Effector memory CD4-positive, alpha-beta T cell (primary cell): ENCODE measurements around the gene KIRREL2.
"Not testable (repeated sequence)": the region's sequence is repeated elsewhere in the genome, so short reads cannot be mapped to it uniquely, and the experiment has no call there.

Experiments
- DNase-seq, 3 donors: peaks; one replicate each; pipeline ENCODE4 v3.0.0-alpha.2; 2020
- H3K27ac ChIP-seq: 2 replicates; pipeline ENCODE4 v1.7.0; 2013; ENCODE audit warnings: mild to moderate bottlenecking, low read length, moderate library complexity; ENCODE audit not compliant: insufficient read depth, poor library complexity, severe bottlenecking
- H3K27me3 ChIP-seq: replicated peaks from 2 replicates; pipeline ENCODE4 v1.7.0; 2013; ENCODE audit warnings: mild to moderate bottlenecking, low read length; ENCODE audit not compliant: insufficient read depth, control insufficient read depth, poor library complexity, severe bottlenecking
- H3K36me3 ChIP-seq: 2 replicates; pipeline ENCODE4 v1.7.0; 2013; ENCODE audit warnings: mild to moderate bottlenecking, low read length, moderate library complexity; ENCODE audit not compliant: control insufficient read depth, insufficient read depth
- H3K4me1 ChIP-seq: 2 replicates; pipeline ENCODE4 v1.7.0; 2013; ENCODE audit warnings: low read length, mild to moderate bottlenecking; ENCODE audit not compliant: control insufficient read depth, insufficient read depth, poor library complexity, severe bottlenecking
- H3K4me3 ChIP-seq: 2 replicates; pipeline ENCODE4 v1.7.0; 2013; ENCODE audit warnings: low read length, low read depth, mild to moderate bottlenecking; ENCODE audit not compliant: insufficient read depth, poor library complexity, severe bottlenecking
- H3K9me3 ChIP-seq: 2 replicates; pipeline ENCODE4 v1.7.0; 2013; ENCODE audit warnings: mild to moderate bottlenecking, low read length, moderate library complexity; ENCODE audit not compliant: control insufficient read depth

Gene KIRREL2

GRCh38 chr19:35868823-35869326 lies 12.2 kb downstream of the KIRREL2 start:
- Histone ChIP-seq H3K4me1 (peaks cover 20% of the 10 kb centered on the region), H3K9me3 (no peaks in the 10 kb centered on the region), H3K27ac (no peak overlapping the region), H3K27me3 (peaks cover 8% of the 10 kb centered on the region), H3K36me3 (no peaks in the 10 kb centered on the region), H3K4me3 (peak overlapping the region; percentile 44)
- DNase-seq = no peak

GRCh38 chr19:35869327-35870123 lies 12.8 kb downstream of the KIRREL2 start:
- H3K4me3 ChIP-seq = peak overlapping the region; percentile 44
- H3K27me3 ChIP-seq = peaks cover 8% of the 10 kb centered on the region
- H3K36me3 ChIP-seq = no peaks in the 10 kb centered on the region
- no peaks in the 10 kb centered on the region for H3K9me3 ChIP-seq
- DNase-seq = peak; percentile 63 to 71 (median 66)
- no peak overlapping the region for H3K27ac ChIP-seq
- peaks cover 20% of the 10 kb centered on the region for H3K4me1 ChIP-seq

- not testable (repeated sequence) for H3K27ac ChIP-seq, H3K9me3 ChIP-seq, H3K36me3 ChIP-seq, H3K27me3 ChIP-seq
- DNase-seq = peak in 1 of 3 donors; percentile 13
- H3K4me1 ChIP-seq = peaks cover 20% of the 10 kb centered on the region
- H3K4me3 ChIP-seq = peak overlapping the region; percentile 44
These were observed 13.5 kb downstream of the KIRREL2 start for GRCh38 chr19:35870124-35870736.

DNA sequence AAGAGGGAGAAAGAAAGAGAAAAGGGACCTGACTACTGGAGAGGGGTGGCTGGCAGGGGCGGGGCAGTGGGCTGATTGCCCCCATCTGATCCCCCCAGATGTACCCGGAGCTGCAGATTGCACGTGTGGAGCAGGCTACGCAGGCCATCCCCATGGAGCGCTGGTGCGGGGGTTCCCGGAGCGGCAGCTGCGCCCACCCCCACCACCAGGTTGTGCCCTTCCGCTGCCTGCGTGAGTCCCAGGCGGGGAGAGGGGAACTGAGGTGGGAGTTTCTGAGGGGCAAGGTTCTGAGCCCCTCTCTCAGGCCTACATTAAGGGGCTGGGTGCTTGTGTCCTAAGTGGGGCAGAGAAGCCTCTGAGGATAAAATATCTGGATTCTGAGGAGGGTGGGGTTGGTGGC lies 14.1 kb downstream of the KIRREL2 start:
- no peak overlapping the region for H3K27ac ChIP-seq
- H3K9me3 ChIP-seq = no peaks in the 10 kb centered on the region
- no peak overlapping the region for H3K4me3 ChIP-seq
- DNase-seq = no peak
- H3K27me3 ChIP-seq = peaks cover 8% of the 10 kb centered on the region
- H3K4me1 ChIP-seq = peaks cover 20% of the 10 kb centered on the region
- H3K36me3 ChIP-seq = no peaks in the 10 kb centered on the region

DNA sequence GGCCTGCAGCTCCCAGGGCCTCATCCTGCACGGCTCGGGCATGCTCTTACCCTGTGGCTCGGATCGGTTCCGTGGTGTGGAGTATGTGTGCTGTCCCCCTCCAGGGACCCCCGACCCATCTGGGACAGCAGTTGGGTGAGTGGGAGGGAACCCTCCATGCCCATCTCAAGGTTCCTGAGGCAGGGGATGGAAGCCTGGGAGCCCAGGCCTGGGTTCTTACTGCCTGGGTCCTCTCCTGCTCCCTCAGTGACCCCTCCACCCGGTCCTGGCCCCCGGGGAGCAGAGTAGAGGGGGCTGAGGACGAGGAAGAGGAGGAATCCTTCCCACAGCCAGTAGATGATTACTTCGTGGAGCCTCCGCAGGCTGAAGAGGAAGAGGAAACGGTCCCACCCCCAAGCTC lies 14.9 kb downstream of the KIRREL2 start:
- no peak for DNase-seq
- Histone ChIP-seq H3K36me3 (no peaks in the 10 kb centered on the region), H3K27ac (no peak overlapping the region), H3K9me3 (no peaks in the 10 kb centered on the region), H3K4me1 (peaks cover 20% of the 10 kb centered on the region), H3K27me3 (peaks cover 8% of the 10 kb centered on the region), H3K4me3 (no peak overlapping the region)

DNA sequence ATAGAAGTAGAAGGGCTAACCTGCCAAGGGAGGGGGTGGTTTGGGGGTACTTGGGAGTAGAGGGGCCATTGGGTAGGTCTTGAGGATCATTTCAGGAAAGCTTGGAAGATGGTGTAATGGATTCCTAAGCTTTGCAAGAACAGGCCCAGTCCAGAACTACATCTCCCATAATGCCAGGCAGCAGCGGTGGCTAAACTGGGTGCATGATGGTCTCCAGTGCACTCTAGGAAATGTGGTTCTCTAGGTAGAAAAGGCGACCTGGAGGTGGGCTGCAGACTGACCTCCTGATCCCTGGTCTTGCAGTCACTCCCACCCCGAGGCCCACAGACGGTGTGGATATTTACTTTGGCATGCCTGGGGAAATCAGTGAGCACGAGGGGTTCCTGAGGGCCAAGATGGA lies 15.5 kb downstream of the KIRREL2 start:
- no peaks in the 10 kb centered on the region for H3K36me3 ChIP-seq
- H3K27ac ChIP-seq = no peak overlapping the region
- no peaks in the 10 kb centered on the region for H3K9me3 ChIP-seq
- peaks cover 20% of the 10 kb centered on the region for H3K4me1 ChIP-seq
- DNase-seq = no peak
- H3K27me3 ChIP-seq = peaks cover 8% of the 10 kb centered on the region
- no peak overlapping the region for H3K4me3 ChIP-seq

DNA sequence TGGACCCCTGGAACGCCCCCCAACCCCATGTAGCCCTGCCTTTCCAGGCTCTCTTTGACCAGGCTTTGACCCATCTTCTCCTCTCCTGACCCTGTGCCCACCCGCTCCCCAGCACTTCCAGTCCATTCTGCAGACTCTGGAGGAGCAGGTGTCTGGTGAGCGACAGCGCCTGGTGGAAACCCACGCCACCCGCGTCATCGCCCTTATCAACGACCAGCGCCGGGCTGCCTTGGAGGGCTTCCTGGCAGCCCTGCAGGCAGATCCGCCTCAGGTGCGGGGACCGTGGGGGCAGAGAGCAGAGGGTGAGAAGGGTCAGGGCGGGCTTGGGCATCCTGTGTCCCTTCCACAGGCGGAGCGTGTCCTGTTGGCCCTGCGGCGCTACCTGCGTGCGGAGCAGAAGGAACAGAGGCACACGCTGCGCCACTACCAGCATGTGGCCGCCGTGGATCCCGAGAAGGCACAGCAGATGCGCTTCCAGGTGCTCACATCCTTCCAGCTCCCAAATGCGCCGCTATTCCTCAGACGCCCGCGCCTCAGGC lies 17.8 kb downstream of the KIRREL2 start:
- Histone ChIP-seq H3K4me3 (no peak overlapping the region), H3K27ac (no peak overlapping the region), H3K4me1 (peaks cover 10% of the 10 kb centered on the region), H3K27me3 (peaks cover 16% of the 10 kb centered on the region), H3K9me3 (no peaks in the 10 kb centered on the region), H3K36me3 (no peaks in the 10 kb centered on the region)
- no peak for DNase-seq

DNA sequence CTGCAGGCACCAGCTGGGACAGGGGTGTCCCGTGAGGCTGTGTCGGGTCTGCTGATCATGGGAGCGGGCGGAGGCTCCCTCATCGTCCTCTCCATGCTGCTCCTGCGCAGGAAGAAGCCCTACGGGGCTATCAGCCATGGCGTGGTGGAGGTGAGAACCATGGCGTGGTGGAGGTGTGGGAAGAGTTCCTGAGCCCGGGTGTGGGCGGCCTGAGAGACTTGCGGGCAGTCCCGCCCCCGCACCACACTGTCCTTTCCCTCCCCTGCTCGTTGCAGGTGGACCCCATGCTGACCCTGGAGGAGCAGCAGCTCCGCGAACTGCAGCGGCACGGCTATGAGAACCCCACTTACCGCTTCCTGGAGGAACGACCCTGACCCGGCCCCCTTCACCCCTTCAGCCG lies 22.4 kb downstream of the KIRREL2 start:
- Histone ChIP-seq H3K36me3 (no peaks in the 10 kb centered on the region), H3K9me3 (no peaks in the 10 kb centered on the region), H3K4me1 (peaks cover 4% of the 10 kb centered on the region), H3K27ac (no peak overlapping the region), H3K27me3 (peaks cover 12% of the 10 kb centered on the region), H3K4me3 (no peak overlapping the region)
- no peak for DNase-seq

DNA sequence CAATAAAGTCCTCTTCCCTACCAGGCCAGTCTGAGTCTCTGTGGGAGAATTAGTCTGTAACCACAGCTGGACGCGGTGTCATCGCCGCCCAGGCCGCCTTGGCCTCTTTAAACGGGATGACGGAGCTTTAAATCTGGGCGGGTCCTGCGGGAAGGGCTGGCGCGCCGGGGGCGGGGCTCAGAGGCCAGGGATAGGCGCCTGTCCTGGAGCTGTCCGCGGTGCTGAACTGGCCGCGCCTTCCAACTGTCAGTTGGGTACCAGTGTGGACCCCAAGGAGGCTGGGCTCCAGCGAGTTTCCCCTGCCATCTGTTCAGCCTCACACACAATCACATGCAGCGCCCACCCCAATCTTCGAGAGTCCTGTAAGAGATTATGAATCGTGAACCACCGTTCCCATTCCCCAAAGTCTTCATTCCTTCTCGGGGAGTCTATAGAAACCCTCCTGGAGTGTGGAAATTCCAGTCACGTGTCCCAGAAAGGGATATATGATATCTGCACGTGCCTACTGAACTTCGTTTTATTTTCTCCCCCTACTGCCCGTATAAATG lies 23.1 kb downstream of the KIRREL2 start:
- Histone ChIP-seq H3K27ac (no peak overlapping the region), H3K4me1 (peaks cover 4% of the 10 kb centered on the region), H3K9me3 (no peaks in the 10 kb centered on the region), H3K27me3 (peaks cover 12% of the 10 kb centered on the region), H3K4me3 (no peak overlapping the region), H3K36me3 (no peaks in the 10 kb centered on the region)
- peak; percentile 48 to 66 (median 53) for DNase-seq
